Fibroblast of skin of left quadriceps (primary cell): ENCODE data around the gene OPHN1.

ENCODE experiments used
- DNase-seq, 2 experiments: peaks; one replicate each; pipeline ENCODE4 v3.0.0-alpha.2; 2013; ENCODE audit warnings: low read depth in 2 of 2

Gene OPHN1, protein sequence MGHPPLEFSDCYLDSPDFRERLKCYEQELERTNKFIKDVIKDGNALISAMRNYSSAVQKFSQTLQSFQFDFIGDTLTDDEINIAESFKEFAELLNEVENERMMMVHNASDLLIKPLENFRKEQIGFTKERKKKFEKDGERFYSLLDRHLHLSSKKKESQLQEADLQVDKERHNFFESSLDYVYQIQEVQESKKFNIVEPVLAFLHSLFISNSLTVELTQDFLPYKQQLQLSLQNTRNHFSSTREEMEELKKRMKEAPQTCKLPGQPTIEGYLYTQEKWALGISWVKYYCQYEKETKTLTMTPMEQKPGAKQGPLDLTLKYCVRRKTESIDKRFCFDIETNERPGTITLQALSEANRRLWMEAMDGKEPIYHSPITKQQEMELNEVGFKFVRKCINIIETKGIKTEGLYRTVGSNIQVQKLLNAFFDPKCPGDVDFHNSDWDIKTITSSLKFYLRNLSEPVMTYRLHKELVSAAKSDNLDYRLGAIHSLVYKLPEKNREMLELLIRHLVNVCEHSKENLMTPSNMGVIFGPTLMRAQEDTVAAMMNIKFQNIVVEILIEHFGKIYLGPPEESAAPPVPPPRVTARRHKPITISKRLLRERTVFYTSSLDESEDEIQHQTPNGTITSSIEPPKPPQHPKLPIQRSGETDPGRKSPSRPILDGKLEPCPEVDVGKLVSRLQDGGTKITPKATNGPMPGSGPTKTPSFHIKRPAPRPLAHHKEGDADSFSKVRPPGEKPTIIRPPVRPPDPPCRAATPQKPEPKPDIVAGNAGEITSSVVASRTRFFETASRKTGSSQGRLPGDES

DNA sequence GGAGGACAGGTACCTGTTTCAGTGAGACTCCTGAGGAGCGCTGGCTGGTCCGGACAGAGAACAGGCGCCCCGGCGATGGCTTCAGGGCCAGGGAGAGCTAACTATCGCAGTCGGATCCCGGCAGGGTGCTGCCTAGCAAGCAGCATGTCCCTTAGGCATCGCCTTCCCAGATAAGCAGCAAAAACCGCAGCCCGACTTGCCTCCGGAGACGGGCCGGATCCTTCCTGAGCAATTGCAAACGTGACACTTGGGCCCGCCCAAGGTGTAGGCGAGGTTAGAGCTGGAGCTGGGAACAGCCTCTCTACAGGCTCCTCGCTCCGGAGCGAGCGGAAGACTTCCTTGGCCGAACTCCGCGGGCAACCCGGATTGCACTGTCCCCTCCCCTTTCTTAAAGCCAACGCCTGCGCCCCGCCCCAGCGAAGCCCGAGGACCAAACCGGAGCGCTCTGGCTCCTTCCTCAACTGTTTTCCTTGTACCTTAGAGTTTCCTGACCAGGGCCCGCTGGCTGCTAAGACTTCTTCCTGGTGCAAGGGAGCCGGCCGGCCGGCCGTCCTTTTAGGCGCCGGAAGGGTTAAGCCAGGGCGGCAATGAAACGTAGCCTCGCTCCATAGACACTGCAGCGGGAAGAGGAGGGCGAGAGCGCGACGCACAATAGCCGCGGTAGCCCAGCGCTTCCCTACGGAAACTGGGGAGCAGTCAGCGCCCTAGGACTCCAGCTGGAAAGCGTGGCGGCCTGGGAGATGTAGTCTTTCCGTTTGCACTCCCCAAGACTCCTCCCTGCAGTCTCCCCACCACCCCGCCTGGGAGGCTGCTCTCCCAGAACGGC is at the start of gene OPHN1:
Gene OPHN1, minus strand, starts transcription at position 341 of the 826 bp plus-strand sequence. CDS start 475 bp downstream, outside the sequence.
- DNase-seq: peak in 1 of 2 experiments; percentile 36

DNA sequence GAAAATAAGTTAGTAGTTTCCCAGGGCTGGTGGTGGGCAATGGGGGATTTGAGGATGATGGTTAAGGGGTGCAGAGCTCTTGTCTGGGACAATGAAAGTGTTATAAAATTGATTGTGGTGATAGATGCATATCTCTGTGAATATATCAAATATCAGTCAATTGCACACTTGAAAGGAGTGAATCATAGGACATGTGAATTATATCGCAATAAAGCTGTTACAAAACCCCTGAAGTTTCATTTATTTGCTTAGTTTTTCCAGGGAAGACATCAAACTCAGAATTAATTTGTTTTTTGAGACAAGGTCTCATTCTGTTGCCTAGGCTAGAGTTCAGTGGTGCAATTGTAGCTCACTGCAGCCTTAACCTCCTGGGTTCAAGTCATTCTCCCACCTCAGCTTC is 47.7 kb upstream of the OPHN1 start:
- DNase-seq: no peak

GRCh38 chrX:68464796-68465195 is 31.5 kb upstream of the OPHN1 start:
- no peak for DNase-seq

DNA sequence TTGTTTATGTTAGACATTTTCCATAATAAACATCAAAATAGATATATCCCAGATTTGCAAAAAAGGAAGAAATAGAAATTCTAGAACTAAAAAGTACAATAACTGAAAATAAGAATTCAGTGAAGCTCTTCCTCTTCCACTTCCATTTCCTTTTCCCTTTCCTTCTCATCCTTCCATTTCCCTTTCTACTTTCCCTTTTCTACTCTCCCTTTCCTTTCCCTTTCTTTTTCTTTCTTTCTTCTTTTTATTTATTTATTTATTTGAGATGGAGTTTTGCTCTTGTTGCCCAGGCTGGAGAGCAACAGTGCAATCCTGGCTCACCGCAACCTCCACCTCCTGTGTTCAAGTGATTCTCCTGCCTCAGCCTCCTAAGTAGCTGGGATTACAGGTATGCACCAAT is 30.6 kb upstream of the OPHN1 start:
- no peak for DNase-seq

DNA sequence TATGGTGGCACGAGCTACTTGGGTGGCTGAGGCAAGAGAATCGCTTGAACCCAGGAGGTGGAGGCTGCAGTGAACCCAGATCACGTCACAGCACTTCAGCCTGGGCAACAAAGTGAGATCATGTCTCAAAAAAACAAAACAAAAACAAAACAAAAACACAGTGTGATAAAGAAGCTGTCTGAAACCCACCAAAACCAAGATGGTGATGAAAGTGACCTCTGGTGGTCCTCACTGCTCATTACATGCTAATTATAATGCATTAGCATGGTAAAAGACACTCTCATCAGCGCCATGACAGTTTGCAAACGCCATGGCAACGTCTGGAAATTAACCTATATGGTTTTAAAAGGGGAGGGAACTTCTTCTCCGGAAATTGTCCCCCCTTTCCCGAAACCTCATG is 29.4 kb upstream of the OPHN1 start:
- DNase-seq: peak; percentile 13 to 25

- DNase-seq: no peak
These were observed 28.9 kb upstream of the OPHN1 start for GRCh38 chrX:68462197-68462596.

- DNase-seq: no peak
These were observed 28.3 kb upstream of the OPHN1 start for GRCh38 chrX:68461576-68461975.

- DNase-seq: no peak
These were observed 27.8 kb upstream of the OPHN1 start for GRCh38 chrX:68461093-68461492.

DNA sequence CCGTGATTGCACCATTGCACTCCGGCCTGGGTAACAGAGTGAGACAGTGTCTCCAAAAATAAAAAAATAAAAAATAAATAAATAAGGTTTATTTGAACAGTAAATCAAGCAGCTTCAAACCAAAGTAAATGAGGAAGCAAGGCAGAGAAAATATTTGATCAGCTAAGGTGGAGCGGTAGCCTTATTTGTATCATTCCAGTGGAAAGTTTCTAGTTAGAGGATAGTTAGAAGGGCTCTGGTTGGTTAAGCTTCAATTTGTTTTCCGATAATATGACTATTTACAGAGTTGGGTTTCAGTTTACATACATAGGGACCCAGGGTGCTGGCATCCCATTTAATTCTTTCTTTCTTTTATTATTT is 21.8 kb upstream of the OPHN1 start:
- no peak for DNase-seq

DNA sequence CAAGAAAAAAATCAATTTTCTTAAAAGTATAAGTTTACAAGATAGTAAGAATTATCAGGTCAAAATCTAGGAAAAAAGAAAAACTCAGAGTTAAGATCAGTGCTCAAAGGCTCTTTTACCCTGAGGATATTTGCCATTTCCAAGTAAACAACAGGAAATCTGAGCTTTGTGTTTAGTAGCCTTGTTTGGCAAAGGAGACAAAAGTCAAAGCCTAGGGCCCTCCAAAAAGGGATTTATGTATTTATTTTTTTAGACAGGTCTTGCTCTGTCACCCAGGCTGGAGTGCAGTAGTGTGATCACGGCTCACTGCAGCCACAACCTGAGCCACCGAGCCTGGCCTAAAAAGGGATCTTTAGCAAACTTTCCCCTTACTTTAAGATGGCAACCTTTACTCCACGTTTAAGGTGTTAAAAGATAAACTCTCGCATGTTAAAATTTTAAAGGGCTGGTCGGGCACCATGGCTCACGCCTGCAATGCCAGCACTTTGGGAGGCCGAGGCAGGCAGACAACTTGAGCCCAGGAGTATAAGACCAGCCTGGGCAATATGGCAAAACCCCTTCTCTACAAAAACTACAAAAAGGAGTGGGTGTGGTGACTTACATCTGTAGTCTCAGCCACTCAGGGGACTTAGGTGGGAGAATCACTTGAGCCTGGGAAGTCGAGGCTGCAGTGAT is 21.3 kb upstream of the OPHN1 start:
- DNase-seq: no peak

DNA sequence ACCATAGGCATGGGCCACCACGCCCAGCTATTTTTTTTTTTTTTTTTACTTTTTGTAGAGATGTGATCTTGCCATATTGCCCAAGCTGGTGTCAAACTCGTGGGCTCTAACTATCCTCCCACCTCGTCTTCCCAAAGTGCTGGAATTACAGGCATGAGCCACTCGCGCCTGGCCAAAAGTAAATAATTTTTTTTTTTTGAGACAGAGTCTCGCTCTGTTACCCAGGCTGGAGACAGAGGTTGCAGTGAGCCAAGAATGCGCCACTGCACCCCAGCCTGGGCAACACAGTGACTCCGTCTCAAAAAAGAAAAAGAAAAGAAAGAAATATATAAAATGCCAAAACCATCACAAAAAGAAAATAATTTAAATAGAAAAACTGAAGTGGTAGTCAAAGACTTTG is 18.4 kb upstream of the OPHN1 start:
- no peak for DNase-seq

DNA sequence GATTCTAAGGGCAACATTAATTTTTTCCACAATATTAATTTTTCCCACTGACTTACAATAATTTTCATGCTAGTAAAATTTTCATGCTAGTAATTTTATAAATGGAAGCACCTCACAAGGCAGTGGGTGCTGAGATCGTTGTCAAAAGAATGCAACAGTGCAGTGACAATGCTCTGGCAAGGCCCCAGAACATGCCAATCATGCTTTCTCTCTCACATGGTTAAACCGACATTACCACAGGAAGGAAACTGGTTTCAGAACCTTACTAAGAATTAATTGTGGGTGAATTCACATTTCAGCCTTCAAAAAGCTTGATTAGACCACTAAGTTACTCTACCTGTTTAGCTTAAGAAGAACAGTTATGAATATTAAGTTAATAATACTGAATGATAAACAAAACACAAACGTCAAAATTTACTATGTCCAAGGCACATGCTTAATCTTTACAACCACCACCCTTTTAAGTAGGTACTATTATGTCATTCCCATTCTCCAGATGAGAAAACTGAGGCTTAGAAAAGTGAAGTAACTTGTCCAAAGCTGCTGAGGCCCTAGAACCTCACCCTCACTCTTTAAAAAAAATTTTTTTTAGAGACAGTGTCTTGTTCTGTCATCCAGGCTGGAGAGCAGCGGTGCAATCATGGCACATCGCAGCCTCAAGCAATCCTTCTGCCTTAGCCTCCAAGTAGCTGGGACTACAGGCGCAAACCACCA is 10.0 kb upstream of the OPHN1 start:
- DNase-seq: no peak

- DNase-seq: peak; percentile 49 to 54
These were observed 7.6 kb upstream of the OPHN1 start for GRCh38 chrX:68440940-68441339.

DNA sequence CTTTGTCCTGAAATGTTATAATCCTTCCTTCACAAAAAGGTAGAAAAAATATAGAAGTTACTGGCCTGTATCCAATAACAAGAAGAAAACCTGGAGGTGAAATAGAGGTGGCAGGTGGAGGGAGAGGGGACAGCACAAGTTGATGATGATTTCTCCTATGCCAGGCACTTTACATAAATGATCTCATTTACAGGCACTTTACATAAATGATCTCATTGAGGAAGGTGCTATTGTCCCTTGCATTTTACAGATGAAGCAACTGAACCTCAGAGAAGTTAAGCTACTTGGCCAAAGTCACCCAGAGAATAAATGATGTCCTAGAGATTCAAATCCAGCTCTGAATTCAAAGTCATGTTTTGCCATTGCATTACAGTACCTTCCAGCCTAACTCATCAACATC is 7.1 kb upstream of the OPHN1 start:
- DNase-seq: no peak

- DNase-seq: no peak
These were observed 6.0 kb upstream of the OPHN1 start for GRCh38 chrX:68439341-68439740.

DNA sequence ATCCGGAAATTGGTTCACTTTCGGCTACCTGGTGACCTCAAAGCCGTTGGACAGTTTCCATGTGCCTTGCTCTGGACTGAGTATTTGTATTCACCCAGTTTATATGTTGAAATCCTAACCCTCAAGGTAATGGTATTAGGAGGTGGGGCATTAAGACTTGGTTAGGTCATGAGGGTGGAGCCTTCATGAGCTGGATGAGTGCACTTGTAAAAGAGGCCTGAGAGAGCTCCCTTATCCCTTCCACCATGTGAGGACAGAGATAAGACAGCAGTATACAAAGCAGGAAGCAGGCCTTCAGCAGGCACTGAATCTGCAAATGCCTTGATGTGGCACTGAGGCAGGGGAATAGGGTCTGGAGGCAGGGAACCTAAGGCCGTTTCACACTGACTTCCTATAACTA is 5.3 kb upstream of the OPHN1 start:
- DNase-seq: no peak

DNA sequence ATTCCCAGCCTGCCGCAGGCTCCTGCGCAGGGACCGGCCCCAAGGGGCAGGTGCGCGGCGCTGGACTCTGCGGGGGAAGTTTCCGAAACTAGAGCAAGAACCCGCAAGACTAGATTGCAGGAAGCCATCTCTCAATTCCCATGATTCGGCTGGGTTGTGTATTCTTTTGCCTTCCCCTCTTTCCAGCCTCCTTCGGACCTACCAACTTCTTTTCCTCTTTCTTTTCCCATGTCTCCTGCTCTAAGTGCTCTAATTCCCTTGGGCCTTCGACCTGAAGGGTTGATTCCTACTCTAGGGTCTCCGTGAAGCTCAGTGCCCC is 645 bp upstream of the OPHN1 start:
- DNase-seq: no peak

DNA sequence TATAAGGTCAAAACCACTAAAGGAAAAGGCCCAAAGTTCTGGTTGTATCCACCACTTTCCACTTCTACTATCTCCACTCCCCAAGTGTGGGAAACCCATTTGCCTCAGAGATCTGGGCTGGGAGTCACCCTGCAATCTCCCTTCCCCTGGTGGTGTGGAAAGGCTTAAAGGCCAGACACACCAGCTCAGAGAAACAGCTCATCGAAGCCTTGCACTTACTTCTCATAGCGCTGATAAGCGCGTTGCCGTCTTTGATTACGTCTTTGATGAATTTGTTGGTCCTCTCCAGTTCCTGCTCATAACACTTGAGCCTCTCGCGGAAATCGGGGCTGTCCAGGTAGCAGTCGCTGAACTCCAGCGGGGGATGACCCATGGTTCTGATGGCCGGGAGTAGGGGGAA is 647 bp downstream of the OPHN1 start:
- no peak for DNase-seq

DNA sequence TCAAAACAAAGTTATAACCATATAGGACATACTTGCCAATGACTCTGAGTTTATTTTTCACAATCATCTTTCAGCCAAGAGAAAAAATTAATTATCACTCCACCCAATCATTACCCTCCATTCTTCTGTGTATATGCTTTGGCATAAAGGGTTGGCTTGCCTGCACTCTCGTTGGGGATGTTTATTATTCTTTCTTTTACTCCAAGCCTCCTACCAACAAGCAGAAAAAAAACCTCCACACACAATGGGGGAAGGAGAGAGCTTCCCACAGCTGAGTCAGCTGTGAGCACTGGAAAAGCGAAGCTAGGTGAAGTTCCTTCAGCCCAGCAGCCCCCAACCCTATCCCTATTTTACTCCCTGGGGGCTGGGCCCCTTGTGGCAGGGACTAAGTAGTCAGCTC is 1.5 kb downstream of the OPHN1 start:
- DNase-seq: no peak

GRCh38 chrX:68429216-68429615 is 4.1 kb downstream of the OPHN1 start:
- DNase-seq: no peak

DNA sequence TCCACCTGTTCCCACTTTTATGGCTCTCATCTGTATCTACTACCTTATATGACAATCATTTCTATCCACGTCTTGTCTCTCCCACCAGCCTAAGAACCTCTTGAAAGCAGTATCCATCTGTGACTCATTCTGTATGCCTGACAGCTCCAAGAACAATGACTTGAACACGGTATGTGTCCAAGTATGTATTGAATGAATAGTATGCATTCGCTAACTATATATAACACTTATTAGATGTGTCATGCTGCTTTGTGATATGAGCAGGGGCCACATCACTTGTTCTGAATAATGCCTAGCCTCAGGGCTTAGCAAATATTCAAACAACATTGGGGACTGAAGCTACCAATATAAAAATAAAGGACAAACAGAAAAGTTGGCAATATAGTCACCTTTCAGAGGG is 4.9 kb downstream of the OPHN1 start:
- DNase-seq: peak in 1 of 2 experiments; percentile 37
